Mesothelial cell of epicardium (in vitro differentiated cells): ENCODE measurements around the gene DES. TPM values are rescaled to one million over a fixed set of nuclear protein-coding genes. Genes with fewer than 3 reads are reported as not detected.

Source experiments
- DNase-seq, 2 experiments: peaks; one replicate each; pipeline ENCODE4 v3.0.0; 2021; ENCODE audit warnings: low spot score in 2 of 2; ENCODE audit not compliant: unreplicated experiment in 2 of 2
- H3K27ac Mint-ChIP-seq: 2 replicates; pipeline ENCODE4 v1.8.0; 2021; ENCODE audit warnings: mixed read lengths
- H3K27me3 Mint-ChIP-seq: 2 replicates; pipeline ENCODE4 v1.8.0; 2021; ENCODE audit warnings: low read depth, mixed read lengths
- H3K36me3 Mint-ChIP-seq: 2 replicates; pipeline ENCODE4 v1.8.0; 2021; ENCODE audit warnings: mixed read lengths
- H3K4me1 Mint-ChIP-seq: 2 replicates; pipeline ENCODE4 v1.8.0; 2021; ENCODE audit warnings: mixed read lengths
- H3K4me3 Mint-ChIP-seq: 2 replicates; pipeline ENCODE4 v1.8.0; 2021; ENCODE audit warnings: mild to moderate bottlenecking, moderate library complexity, mixed read lengths
- H3K9me3 Mint-ChIP-seq: 2 replicates; pipeline ENCODE4 v1.8.0; 2021; ENCODE audit warnings: mixed read lengths
- CTCF ChIP-seq: fragments of 200-600 bp; sonication (generic); IDR thresholded peaks from one replicate; pipeline ENCODE4 v1.5.0; 2021; ENCODE audit warnings: antibody characterized with exemption; ENCODE audit not compliant: unreplicated experiment
- total RNA-seq: library from RNA; stranded (reverse); gene quantifications from 3 replicates; pipeline ENCODE4 v1.2.1, GENCODE V29; 2021

The DES gene
- total RNA-seq, 1 donor from 2014 or later: 33.0 TPM

- Mint-ChIP-seq H3K27me3 (peaks cover 5% of the 10 kb centered on the region), H3K36me3 (no peaks in the 10 kb centered on the region), H3K9me3 (no peaks in the 10 kb centered on the region), H3K4me3 (no peak overlapping the region), H3K4me1 (peaks cover 5% of the 10 kb centered on the region), H3K27ac (no peak overlapping the region)
- DNase-seq: no peak
- no peak for TF ChIP-seq CTCF
Observed at GRCh38 chr2:219435701-219436100, 17.5 kb downstream of the DES start.

DNA sequence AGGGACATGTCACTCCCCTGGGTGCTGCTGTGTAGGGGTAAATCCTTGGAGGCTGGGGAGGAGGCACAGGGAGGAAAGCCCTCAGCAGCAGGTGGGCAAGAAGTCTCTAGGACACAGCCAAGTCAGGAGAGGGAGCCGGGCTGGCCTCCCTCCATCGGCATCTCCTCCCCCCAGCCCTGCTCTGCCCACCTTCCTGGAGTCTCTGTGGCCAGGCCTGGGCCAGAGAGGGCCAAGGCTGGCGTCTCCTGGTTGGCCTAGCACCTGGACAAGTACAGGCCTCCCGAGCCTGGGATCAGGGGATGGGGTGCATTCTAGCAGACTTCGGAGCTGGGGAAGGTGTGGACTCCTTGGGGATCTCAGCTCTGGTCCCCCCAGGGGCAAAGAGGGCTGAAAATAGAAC lies 18.3 kb downstream of the DES start:
- peaks cover 5% of the 10 kb centered on the region for H3K27me3 Mint-ChIP-seq
- TF ChIP-seq CTCF: no peak
- peaks cover 10% of the 10 kb centered on the region for H3K4me1 Mint-ChIP-seq
- no peak for DNase-seq
- no peak overlapping the region for H3K27ac Mint-ChIP-seq
- no peaks in the 10 kb centered on the region for H3K36me3 Mint-ChIP-seq
- no peak overlapping the region for H3K4me3 Mint-ChIP-seq
- no peaks in the 10 kb centered on the region for H3K9me3 Mint-ChIP-seq

DNA sequence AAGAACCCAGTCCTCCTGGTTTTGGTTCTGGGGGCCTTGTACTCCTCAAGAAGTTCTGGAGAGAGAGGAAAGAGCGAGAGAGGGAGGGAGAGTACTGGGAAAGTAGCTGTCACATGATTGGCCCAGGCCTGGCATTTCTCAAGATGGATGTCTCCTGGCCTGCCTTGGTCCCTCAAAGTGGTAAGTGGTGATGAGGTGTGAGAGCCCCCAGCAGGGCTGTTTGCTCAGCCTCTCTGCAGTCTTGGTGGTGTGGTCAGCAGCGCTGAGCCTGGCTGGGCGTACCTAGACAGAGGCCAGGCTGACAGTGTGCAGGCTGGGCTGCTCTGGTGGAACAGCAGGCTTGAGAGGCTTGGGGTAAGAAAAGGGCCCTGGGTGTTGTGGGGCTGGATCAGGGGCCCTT lies 19.0 kb downstream of the DES start:
- Mint-ChIP-seq H3K27ac (no peak overlapping the region), H3K27me3 (peaks cover 5% of the 10 kb centered on the region), H3K4me3 (no peak overlapping the region), H3K9me3 (no peaks in the 10 kb centered on the region), H3K36me3 (no peaks in the 10 kb centered on the region), H3K4me1 (peaks cover 11% of the 10 kb centered on the region)
- no peak for DNase-seq
- TF ChIP-seq CTCF: no peak

GRCh38 chr2:219437690-219438206 lies 19.6 kb downstream of the DES start:
- H3K27me3 Mint-ChIP-seq: peaks cover 5% of the 10 kb centered on the region
- TF ChIP-seq CTCF: no peak
- H3K9me3 Mint-ChIP-seq: no peaks in the 10 kb centered on the region
- no peak overlapping the region for H3K27ac Mint-ChIP-seq
- no peak overlapping the region for H3K4me3 Mint-ChIP-seq
- no peaks in the 10 kb centered on the region for H3K36me3 Mint-ChIP-seq
- H3K4me1 Mint-ChIP-seq: peaks cover 16% of the 10 kb centered on the region
- no peak for DNase-seq

DNA sequence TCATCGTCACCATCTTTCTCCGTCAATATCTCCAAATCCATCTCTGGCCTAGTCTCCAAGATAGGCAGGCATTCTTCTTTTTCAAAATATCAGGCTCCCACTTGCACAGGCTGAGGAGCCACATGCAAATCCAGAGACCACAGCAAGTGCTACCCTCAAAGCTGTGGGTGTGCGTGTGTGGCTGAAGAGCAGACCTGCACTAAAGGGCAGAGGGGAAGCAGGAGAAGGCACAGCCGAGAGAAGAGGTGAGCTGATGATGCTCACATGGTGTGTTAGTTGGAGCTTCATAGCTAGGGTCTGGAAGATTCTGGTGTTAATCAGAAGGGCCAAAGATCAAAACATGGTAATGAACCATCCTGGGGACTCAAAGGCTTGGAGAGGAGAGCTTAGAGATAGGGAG lies 20.3 kb downstream of the DES start:
- no peak for DNase-seq
- Mint-ChIP-seq H3K4me1 (peaks cover 23% of the 10 kb centered on the region), H3K36me3 (no peaks in the 10 kb centered on the region), H3K27me3 (peaks cover 5% of the 10 kb centered on the region), H3K9me3 (no peaks in the 10 kb centered on the region), H3K4me3 (no peak overlapping the region), H3K27ac (no peak overlapping the region)
- no peak for TF ChIP-seq CTCF

DNA sequence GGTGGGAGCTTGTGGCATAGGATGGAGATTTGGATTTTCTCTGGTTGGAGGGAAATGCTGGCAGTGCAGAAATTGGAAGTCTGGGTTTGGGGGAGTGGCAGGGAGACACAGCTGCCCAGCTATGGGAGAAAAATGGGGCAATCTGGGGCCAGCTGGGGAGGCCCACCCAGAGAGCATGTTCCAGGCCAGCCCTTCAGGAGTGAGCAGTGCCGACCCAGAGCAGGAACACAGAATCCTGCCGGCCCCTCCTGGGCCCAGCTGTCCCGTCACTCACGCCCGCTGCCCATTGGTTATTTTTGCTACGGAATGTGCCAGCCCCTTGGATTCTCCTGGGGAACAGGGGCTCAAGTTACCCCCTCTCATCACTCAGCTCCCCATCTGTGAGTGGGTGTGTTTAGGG lies 21.3 kb downstream of the DES start:
- DNase-seq: no peak
- no peak overlapping the region for H3K4me3 Mint-ChIP-seq
- H3K4me1 Mint-ChIP-seq: peaks cover 20% of the 10 kb centered on the region
- no peak overlapping the region for H3K27ac Mint-ChIP-seq
- no peak for TF ChIP-seq CTCF
- H3K9me3 Mint-ChIP-seq: no peaks in the 10 kb centered on the region
- H3K27me3 Mint-ChIP-seq: peaks cover 5% of the 10 kb centered on the region
- no peaks in the 10 kb centered on the region for H3K36me3 Mint-ChIP-seq
